ENCODE data around the gene BSX. TPM values are rescaled to one million over a fixed set of nuclear protein-coding genes. Genes with fewer than 3 reads are reported as not detected.
A peak's percentile ranks its signal among the peaks of the same experiment; 100 is the strongest.

Gene BSX
- not detected in 2 replicates for total RNA-seq (2014; rRNA removed; shearing (Covaris generic))

GRCh38 chr11:122981388-122982264, at the start of gene BSX:
Gene BSX (minus strand): TSS chr11:122981834. CDS start chr11:122981671, 163 bp downstream.
- peak; percentile 47 for DNase-seq (ENCODE audit: low read depth)

DNA sequence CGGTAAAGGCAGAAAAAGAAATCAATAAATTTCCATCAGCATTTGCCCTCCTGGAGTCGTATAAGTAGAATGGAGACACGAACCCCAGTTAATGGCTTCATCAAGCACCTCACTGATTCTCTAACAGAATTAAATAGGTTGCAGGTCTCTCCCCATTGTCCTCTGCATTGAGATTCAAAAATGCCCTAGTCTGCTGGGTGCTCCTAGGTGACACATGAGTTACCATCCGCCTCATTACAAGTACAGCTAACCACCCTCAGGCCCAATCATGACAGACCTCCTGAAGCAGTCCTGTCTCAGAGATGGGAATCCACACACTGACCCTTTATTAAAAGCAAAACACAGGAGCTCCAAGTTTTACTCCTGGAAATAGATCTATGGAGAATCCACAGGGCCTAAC, 48.9 kb upstream of the BSX start:
- DNase-seq (ENCODE audit: low read depth), result no peak

GRCh38 chr11:123020968-123021367, 39.3 kb upstream of the BSX start:
- peak; percentile 50 for DNase-seq (ENCODE audit: low read depth)

DNA sequence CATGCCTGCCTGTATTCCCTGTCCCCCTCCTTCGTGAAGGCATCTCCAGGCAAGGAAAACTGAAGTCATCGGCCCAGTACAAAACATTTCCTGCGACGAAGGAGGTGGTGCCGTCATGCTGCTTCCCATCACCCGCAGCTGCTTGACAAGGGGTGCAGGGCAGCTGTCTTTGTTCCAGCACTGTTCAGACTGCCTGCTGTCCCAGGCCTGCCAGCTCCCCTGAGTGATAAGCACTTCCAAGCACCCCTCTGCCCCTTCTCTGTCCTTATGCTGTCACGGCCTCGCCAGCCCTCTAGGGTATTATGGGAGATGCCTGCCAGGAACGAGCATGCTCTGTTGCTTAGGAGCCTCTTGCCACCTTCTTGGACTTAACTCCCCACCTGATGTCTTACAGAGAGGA, 37.1 kb upstream of the BSX start:
- DNase-seq (ENCODE audit: low read depth), result no peak

DNA sequence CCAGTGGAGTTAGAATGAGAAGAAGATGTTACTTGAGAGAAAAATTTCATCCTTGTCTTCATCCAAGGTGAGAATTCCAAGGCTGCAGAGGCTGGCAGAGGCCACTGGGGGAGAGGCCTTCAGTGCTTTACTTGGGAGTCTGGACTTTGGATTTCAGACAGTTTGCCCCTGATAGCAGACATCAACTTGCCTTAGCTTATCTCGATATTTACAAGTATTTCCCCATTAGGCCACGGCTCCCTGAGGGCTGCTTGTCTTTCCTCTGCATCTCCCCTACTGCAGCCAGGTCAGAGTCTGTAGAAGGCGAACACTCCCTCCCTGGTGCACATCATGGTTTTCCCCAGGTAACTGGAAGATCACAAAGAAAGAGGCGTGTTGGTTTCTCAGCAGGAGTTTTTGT, 29.9 kb upstream of the BSX start:
- DNase-seq (ENCODE audit: low read depth), result no peak

DNA sequence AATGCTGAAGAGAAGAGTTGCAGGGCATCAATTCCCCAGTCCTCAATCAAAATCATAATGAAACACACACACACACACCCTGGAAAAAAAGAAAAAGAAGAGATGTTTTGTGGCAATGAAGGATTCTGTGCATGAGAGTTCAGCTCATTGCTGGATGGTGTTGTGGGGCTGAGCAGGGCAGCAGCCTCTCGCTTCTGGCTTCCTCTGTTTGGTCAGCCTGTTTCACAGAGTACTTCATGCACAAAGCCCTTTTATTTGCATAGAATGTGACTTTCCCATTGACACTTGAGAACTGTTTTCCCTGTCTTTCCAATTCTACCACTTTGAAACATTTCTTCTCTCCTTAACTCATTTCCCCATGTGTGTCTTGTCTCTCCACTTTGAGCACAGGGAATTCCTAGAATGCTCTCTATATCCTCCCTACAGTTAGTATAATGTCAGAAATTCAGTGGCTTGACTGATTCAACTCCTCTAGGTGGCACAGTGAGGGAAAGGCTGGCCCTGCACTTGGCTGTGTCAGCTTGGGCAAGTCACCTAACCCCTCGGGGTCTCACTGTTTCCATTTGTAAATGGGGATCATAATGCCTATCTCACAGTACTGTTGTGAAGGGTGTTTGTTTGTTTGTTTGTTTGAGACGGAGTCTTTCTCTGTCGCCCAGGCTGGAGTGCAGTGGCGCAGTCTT, 25.4 kb upstream of the BSX start:
- DNase-seq (ENCODE audit: low read depth), result no peak

DNA sequence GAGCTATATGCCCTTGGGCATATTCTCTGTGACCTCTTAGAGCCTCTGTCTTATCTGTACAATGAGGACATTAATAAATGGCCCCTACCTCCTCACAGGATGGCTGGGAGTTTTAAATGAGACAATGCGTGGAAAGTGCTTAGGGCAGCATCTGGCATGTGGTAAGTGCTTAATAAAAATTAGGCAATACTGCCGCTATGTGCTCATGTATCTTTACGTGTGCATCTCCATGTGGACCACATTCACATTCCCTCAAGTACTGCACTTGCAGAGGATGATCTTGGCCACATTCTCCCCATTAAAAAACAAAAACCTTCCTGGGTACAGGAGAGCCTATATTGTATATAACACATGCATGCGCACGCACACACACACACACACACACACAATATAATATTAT, 19.1 kb upstream of the BSX start:
- no peak for DNase-seq (ENCODE audit: low read depth)

DNA sequence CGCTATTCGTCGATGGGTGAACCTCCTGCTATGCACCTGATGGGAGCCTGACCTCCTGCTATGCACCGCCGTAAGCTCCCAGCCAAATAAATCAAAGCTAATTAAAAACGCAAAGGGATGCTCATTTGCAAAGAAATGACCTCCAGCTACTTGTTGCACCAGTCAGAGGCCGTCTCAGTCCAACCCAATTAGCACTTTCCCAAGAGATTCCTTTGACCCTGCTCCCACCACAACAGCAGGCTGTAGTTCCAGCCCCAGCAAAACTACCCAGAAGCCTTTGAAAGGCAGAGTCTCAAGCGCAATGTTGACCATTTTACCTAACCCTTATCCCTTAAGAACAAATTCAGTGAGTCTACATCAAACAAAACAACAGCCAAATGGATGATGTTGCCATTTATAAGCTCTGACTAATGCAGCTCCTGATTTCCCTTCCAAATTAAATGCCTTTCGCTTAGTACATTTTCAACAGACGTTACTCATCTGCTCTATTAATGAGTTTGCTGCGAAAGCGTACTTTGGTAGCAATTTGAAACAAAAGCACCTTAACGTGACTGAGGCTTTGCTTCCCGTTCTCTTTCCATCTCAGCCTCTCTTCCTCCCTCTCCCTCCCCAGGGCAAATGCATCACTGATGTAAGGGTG, 17.2 kb upstream of the BSX start:
- DNase-seq (ENCODE audit: low read depth), result peak; percentile 55

GRCh38 chr11:122995526-122995925, 13.9 kb upstream of the BSX start:
- no peak for DNase-seq (ENCODE audit: low read depth)

DNA sequence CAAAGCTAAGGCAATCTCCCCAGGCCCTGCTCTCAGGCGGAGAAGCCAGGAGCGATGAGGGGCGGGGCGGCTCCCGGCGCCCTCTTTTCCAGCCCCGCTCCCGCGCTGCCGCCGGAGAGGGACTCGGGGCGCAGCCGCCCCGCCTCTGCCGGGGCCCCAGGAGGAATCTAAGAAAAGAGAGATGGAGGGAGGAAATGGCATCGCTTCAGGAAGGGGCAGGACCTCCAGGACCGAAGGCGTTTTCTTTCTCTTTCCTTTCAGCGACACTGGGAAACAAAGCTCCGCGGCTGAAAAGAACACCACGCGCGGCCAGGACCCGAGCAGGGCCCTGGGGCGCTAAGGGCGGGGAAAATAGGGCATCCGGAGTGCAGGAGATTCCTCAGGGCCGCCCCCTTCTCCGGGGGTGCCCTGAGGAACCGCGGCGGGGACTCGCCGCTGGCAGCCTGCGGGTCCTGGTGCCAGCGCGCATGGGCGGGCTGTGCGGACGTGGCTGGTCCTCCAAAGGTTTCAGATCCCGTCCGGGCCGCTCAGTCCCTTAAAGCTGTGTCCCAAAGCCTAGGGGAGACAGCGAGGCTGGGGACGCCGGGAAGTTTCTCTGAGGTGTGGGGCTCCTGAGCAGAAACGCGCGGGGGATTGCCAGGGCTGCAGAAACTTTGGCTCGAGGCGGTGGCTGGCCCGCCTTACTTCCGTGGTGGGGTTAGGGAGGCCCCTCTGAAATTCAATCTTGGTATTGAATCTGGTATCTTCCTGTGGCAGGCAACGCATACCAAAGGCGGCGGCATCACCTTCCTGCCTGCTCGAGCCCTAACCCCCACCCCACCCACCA, 2.8 kb upstream of the BSX start:
- peak; percentile 53 for DNase-seq (ENCODE audit: low read depth)

DNA sequence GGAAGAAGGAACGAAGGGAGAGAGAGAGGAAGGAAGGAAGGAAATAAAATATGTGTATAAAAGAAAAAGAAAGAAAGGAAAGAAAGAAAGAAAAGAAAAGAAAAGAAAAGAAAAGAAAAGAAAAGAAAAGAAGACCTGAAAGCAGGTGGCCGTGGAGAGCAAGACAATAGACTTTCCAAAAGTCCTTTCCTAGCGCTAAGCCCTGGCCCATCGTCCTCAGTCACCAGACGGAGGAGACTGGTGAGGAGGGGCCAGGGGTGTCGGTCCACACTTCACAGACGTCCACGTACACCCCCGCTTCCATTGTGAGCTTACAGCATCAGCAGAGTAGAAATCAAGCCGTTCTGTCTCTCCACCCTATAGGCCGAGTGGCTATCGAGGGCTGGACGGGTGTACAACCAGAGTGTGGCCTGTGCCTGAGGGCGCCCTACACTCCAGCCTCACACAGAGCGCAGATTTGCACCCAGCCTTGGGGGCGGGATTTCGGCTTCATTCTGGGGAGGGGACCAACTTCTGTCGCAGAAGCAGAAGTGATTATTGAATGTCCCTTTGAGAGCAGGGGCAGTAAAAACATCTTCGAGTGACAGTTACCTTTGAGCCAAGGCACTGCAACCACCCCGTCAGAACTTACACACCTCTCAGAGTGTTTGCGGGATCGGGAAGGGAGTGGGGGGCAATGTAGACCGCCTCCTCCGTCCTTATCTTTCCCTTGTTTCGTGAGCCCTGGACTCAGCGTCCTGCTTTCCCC, 2.0 kb upstream of the BSX start:
- no peak for DNase-seq (ENCODE audit: low read depth)

DNA sequence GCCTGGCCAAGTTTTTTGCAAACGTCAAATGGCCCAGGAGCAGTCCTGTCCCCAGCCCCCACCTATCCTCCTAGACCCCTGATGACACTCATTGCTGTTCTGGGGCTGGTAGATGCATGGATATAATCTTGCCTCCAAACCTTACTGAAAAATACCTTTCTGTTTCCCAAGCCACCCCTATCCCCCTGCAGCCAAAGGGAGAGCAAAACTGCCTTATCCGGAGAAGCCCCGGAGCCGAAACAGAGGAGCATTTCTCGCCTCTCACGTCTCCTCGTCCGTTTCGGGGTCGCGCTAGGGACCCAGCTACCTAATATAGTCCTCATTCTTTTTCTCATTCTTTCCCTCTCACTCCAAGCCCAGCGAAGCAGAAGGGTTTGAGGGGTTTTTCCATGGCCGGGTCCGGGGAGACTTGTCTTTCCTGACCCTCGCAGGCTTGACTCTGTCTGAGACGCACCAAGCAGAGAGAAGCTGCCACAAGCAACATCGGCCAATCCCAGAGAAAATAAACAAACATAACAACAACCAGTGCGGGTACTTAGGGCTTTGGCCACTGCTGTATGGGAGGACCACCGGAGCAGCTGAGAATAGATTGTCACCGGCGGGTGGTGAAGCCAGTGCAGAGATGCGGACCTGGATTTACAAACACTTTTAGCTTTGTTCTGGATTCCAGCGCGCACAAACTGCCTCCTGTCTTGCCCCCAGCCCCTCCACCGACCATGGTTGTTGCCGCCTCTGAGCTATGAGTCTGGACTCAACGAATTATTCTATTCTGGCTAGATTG, 1.6 kb downstream of the BSX start:
- no peak for DNase-seq (ENCODE audit: low read depth)

DNA sequence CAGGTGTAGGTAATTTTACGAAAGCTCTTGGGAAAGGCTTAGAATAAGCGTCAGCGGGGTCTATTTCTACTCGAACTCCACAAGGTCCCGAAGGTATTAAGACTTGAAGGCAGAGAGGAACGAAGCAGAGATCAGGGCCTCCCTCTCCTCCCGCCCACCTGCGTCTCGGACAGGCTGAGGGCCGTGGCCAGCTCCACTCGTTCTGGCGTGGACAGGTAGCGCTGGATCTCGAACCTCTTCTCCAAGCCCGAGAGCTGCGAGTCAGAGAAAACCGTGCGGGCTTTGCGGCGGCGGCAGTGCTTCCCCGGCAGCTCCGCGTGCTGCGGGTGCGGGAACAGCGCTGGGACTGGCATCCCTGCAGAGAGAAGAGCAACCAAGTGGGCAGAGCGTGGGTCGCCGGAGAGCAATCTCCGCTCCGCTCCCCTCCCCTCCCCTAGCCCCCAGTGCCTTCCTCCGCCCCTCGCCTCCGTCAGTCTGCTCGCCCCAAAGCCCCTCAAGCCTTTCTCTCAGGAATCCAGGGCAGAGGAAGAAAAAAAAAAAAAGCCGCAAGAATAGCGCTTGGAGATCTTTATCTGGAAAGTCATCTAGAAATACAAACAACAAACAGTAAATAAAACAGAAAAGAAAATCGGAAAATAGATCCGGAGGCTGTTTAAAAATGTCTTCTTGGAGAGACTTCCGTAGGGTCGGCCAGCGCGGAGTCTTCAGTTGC, 2.4 kb downstream of the BSX start:
- no peak for DNase-seq (ENCODE audit: low read depth)

DNA sequence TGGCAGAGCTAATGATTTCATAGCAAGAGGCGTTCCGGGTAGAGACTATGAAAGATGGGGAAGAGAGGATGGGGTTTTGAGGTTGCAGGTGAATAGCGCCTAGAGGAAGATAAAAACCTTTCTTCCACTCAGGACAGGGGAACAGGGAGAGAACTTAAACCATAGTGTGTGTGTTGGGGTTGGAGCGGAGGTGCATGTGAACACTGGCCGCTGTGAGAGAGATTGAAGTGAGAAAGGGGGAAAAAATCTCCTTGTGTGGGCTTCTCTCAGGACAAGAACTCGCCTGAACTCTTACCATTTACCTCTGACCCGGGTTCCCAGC, 3.4 kb downstream of the BSX start:
- no peak for DNase-seq (ENCODE audit: low read depth)

GRCh38 chr11:122977470-122978298, 4.0 kb downstream of the BSX start:
- no peak for DNase-seq (ENCODE audit: low read depth)

DNA sequence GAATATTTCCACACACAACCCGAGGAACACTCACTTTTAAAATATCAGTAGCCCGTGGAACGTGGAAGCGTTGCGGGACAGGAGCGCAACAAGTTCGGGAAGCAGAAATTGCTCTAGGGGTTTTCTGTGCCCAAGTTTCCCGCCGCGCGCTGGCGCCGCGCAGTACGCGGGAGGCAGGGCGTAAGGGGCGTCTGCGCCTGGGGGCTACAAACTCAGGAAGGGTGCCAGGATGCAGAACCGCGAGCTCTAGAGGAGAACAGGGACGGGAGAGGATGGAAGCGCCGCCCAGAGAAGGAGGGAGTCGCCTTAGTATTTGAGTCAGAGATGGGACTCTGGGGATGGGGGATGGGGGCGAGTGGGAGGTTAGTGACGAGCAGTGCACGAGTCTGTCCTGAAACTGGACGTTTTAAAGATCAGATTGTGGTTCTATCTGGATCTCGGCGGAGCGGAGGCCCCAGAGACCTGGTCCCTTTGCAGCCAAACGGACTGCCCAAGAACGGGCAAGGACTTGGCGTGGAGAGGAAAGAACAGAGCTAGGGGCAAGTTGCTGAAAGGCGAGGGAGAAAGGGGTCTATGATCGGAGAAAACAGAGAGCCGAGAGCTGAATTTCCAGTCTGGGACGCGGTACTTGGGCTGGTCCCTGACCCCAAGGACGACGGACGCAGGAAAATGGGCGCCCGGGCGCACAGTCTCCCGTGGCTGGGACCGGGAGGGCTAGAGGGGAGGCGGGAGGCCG, 4.7 kb downstream of the BSX start:
- DNase-seq (ENCODE audit: low read depth), result peak; percentile 39

DNA sequence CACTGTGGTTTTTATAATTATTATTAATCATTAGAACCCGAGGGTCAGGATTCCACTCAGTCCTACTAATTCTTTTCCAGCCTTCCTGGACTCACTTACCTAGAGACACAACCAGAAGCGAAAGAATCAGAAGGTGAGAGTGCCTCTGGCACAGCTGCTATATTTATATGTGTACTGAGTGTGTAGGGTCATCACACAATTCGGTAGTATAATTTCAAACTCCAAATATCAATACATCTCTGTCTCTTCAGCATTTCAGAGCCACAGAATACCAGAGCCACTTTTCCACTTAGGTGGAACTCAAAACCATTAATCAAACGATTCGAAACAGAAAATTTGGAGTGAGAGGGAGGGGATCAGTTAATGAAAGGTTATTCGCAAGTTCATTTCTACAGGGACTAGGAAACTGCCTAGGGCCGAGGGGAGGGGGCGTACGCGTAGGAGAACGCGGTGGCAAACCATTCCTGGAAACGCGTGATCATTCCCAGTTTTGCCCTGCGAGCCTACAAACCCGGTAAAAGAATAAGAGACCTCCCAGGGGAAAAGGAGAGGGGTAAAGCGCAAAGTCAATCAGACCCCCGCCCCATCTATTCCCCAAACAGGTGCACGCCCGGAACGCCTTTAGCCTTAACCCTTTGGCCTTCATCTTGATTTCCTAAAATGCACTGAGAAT, 5.4 kb downstream of the BSX start:
- no peak for DNase-seq (ENCODE audit: low read depth)

DNA sequence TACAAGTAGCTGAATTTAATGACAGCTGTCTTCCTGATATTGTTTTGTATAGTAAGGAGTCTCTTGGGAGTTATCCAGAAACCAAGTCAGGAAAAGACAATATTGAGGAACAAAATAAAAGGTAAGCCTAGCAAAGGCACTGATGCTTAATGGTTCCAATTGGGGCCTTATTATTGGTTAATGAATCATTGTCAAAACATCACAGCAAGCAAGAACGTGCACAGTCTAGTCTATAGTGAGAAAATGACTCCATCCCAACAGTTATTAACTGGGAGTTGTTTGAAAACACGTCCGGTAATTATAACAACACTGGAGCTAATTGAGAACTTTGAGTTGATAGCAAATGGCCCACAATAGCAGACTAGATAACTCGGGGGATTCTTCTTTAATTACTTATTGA, 17.7 kb downstream of the BSX start:
- DNase-seq (ENCODE audit: low read depth), result no peak

All from M059J (cell line).